ENCODE data around the gene CITED4. TPM values are rescaled to one million over a fixed set of nuclear protein-coding genes. Genes with fewer than 3 reads are reported as not detected.

Gene CITED4
- total RNA-seq, 1 experiment from 2014 or later: 7.8 TPM

GRCh38 chr1:40853885-40854170 is 8.3 kb downstream of the CITED4 start:
- ChIA-PET CTCF (interaction anchor here (1.3 to 8.8 kb wide), 2 partner anchors 98 to 321 kb away, joined by 4 to 202 read pairs; no protein-coding TSS in a partner anchor), RAD21 (ENCODE audit: low non-redundant PET in 1 of 2, low total read pairs in 2 of 2, uncharacterized antibody in 2 of 2, unreplicated experiment in 2 of 2) (interaction anchor here (0.7 to 1.6 kb wide), 2 partner anchors 9 to 99 kb away, joined by 3 to 4 read pairs; partner anchors contain the start of gene CITED4 (in 1 of the 2)), POLR2A (interaction anchor here (1.9 kb wide), 1 partner anchor 8 kb away, joined by 10 read pairs; the partner anchor contains the start of gene CITED4)
- no peak for DNase-seq (ENCODE audit: low read depth, low spot score)
- no TSS peak for BruUV-seq (replicated peaks)
- Histone ChIP-seq H3K9me3 (ENCODE audit: control insufficient read depth in 1 of 2, insufficient read depth in 1 of 2, low read depth in 1 of 2, low read length in 2 of 2) (no peaks in the 10 kb centered on the region), H3K27ac (ENCODE audit: low read depth, low read length) (no peak overlapping the region), H3K27me3 (ENCODE audit: insufficient read depth, low read length) (no peaks in the 10 kb centered on the region), H3K9me2 (ENCODE audit: insufficient read depth) (no peaks in the 10 kb centered on the region), H3K4me2 (ENCODE audit: low read length) (no peak overlapping the region), H3K79me2 (ENCODE audit: insufficient read depth, low read length) (no peaks in the 10 kb centered on the region), H4K20me1 (ENCODE audit: insufficient read depth) (no peaks in the 10 kb centered on the region), H2AFZ (ENCODE audit: low read depth, low read length, poor library complexity, severe bottlenecking) (no peak overlapping the region), H3K4me3 (replicated peaks in 1 of 2; ENCODE audit: low read depth in 1 of 2, low read length in 2 of 2) (no peak overlapping the region), H3K36me3 (ENCODE audit: control insufficient read depth in 1 of 2, insufficient read depth in 2 of 2, low read length in 2 of 2) (no peaks in the 10 kb centered on the region), H3K4me1 (ENCODE audit: control insufficient read depth in 1 of 2, insufficient read depth in 2 of 2, low read length in 2 of 2) (peaks cover 0 to 12% of the 10 kb centered on the region in 2 experiments; a peak in 2 of 4 replicates), H3K9ac (ENCODE audit: low read length) (no peak overlapping the region)
- intact Hi-C loops (cut with micrococcal nuclease): no loop called here
- TF ChIP-seq EZH2phosphoT487 (IDR thresholded peaks at IDR 0.05; ENCODE audit: borderline replicate concordance) (no peak), CTCF (IDR thresholded peaks at IDR 0.05 in 2 of 3, conservative IDR thresholded peaks at IDR 0.05 in 1 of 3; ENCODE audit: borderline replicate concordance in 1 of 3, insufficient read depth in 1 of 3, low read depth in 2 of 3, low read length in 2 of 3) (no peak), SIN3A (IDR thresholded peaks at IDR 0.05; ENCODE audit: low read depth) (no peak), ELF1 (IDR thresholded peaks at IDR 0.05; ENCODE audit: borderline replicate concordance, low read depth) (no peak), POLR2A (IDR thresholded peaks at IDR 0.05; ENCODE audit: borderline replicate concordance, extremely low read depth, insufficient read depth, insufficient read length) (no peak), RAD21 (IDR thresholded peaks at IDR 0.05; ENCODE audit: low read depth) (no peak), YY1 (IDR thresholded peaks at IDR 0.05; ENCODE audit: extremely low read depth, insufficient replicate concordance, low read depth, low read length) (no peak), ZFX (IDR thresholded peaks at IDR 0.05) (no peak), MAX (IDR thresholded peaks at IDR 0.05) (no peak), SP1 (IDR thresholded peaks at IDR 0.05; ENCODE audit: low read depth) (no peak), TCF7L2 (IDR thresholded peaks at IDR 0.05; ENCODE audit: borderline replicate concordance, extremely low read depth, insufficient read depth, insufficient read length) (no peak), ZBTB33 (IDR thresholded peaks at IDR 0.05; ENCODE audit: extremely low read depth, insufficient replicate concordance, low read length) (no peak), EGR1 (IDR thresholded peaks at IDR 0.05; ENCODE audit: low read depth) (no peak), EZH2 (IDR thresholded peaks at IDR 0.05) (no peak), ZNF274 (IDR thresholded peaks at IDR 0.05; ENCODE audit: low read depth, low read length) (no peak)
- no peak for ATAC-seq

Data from HCT116 (cell line).